GM21619 (cell line): ENCODE results near the gene CAPS.

Source experiments
- ATAC-seq: cut with Tn5 transposase; IDR thresholded peaks from one replicate; pipeline ENCODE4 v1.9.1; 2021; ENCODE audit not compliant: unreplicated experiment

Gene CAPS

DNA sequence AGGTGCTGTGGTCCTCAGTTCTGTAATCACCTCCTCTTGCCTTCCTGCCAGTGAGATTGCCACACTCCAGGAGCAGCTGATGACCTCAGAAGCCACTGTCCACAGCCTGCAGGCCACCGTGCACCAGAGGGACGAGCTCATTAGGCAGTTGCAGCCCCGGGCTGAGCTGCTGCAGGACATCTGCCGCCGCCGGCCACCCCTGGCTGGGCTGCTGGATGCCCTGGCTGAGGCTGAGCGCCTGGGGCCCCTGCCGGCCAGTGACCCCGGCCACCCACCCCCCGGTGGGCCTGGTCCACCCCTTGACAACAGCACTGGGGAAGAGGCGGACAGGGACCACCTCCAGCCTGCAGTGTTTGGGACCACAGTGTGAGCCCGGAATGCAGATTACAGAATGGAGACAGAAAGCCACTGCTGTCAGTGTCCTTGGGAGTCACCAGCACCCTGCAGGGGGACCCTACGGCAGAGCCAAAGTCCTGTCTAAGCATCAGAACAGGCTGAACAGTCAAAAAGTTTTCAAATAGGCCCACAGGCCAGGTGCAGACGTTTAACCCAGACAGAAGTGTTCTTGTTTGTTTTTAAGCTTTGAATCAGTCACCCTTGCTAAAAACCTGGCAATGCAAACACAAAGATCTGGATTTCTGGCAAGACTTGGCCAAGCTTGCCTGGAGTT, 5.1 kb upstream of the CAPS start:
- ATAC-seq = no peak

DNA sequence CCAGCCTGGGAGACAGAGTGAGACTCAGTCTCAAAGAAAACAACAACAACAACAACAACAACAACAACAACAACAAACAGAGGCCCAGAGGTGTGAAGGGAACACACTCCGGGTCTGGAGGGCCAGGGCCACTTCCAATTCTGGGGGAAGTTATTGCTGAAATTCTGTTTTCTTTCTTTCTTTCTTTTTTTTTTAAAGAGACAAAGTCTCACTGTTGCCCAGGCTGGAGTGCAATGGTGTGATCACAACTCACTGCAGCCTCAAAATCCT, 3.5 kb upstream of the CAPS start:
- no peak for ATAC-seq

DNA sequence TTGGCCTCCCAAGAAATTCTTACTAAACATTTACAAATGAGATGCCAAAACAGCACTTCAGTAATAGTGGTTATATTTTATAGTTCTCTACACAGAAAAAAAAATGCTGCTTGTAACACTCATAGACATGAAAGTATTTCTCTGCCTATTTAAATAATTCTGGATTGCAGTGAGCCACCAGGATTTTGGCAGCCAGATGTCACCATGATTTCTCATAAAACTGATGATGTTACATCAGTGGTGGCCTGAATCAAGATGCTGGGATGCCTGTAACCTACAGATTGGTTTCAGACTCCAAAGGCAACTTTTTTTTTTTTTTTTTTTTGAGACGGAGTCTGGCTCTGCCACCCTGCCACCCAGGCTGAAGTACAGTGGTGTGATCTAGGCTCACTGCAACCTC, 2.7 kb upstream of the CAPS start:
- no peak for ATAC-seq

DNA sequence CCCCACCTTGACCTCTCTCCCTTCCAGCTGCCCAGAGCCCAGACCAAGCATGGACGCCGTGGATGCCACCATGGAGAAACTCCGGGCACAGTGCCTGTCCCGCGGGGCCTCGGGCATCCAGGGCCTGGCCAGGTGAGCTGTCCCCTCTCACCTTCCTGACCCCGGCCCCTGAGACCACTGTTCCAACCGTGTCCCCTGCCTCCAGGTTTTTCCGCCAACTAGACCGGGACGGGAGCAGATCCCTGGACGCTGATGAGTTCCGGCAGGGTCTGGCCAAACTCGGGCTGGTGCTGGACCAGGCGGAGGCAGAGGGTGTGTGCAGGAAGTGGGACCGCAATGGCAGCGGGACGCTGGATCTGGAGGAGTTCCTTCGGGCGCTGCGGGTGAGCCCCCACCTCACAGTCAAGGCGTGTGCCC, 312 bp downstream of the CAPS start:
- no peak for ATAC-seq

DNA sequence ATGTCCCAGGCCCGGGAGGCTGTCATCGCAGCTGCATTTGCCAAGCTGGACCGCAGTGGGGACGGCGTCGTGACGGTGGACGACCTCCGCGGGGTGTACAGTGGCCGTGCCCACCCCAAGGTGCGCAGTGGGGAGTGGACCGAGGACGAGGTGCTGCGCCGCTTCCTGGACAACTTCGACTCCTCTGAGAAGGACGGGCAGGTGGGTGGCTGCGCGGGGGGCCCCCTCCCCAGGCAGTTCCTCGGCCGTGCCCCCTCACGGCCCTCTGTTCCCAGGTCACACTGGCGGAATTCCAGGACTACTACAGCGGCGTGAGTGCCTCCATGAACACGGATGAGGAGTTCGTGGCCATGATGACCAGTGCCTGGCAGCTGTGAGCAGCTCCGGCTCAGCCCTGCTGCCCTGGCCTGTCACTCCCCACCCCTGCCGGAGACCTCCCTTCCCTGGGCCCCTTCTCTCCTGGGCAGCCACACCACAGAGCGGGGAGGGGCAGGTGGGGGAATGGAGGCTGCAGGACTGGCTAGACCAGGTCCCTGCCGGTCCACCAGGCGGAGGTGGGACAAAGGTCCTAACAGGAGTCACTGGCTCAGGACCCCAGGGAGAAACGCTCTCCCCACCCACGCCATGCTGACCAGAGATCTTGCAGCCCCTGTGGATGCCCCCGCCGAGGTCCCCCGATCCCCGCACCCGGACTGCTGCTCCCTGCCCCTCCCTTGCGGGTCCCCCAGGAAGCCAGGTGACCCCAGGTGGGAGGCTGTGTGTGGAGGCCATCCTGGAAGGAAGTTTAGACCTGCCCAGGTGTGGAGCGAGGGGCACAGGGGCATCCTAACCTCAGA, 1.1 kb downstream of the CAPS start:
- ATAC-seq = no peak

DNA sequence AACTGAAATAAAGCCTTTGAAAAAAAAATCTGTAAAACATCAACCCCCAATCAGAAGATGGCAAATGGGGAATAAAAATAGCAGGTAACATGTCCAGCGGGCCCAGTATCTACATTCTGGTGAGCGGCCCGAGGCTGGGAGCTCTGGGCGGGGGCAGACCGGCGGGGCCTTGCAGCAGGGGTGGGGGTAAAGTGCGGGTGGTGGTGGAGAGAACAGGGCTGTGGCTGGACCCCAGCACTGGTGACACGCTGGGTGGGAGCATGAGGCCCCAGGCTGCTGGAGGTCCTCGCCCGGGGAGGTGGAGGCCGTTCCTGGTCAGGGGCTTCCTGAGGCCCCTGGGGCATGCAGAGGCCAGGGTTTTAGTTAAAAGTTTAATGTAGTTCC, 1.7 kb downstream of the CAPS start:
- ATAC-seq = no peak

DNA sequence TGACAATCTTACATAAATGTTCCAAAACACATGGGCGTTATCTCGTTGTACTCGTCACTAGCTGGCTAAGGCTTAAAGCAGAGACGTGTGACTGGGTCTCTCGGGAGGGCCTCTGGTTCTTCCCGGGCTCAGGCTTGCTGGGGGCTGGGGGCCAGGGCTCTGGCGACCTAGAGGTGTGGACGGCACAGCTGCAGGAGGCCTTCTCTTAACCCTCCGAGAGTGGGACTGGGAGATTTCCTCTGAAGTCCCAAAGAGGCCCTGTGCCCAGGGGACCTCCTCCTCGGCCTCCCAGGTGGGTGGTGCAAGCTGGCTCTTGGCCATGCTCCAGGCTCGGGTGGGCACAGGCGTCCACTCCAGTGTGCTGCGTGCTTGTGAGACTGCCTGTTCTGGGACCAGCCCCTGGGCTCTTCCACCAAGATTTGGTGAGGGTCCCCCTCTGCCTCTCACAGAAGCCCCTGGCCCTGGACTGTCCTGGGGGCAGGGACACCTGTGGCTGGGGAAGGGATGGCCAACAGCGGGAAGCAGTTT, 2.2 kb downstream of the CAPS start:
- no peak for ATAC-seq

DNA sequence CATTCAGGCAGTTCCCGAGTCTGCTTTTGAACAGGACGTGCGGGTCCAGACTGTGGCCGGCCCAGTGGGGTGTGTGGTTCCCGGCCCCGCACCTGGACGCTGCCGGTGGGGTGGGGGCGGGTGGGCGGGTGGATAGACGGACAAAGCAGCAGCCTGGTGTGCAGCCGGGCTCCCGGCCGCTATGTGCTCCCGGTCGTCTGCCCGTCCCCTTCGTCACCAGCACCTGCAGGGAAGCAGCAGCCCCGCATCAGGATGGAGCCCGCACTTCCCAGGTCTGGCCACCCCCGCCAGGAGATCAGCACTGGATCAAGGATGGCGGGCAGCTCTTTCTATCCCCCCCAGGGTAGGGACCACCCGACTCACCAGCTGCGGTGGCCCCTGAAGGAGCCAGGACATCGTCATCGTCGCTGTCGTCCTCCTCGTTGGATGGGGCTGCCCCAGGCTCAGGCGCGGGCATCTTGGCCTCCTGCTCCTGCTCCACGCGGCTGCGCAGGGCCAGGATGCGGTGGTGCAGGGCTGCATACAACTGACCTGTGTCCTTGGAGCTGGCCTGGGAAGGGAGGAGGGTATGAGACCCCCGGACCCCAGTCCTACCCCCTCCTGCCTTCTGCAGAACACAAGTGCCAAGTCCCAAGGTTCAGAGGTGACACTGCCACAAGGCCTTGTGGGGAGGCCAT, 3.5 kb downstream of the CAPS start:
- no peak for ATAC-seq

DNA sequence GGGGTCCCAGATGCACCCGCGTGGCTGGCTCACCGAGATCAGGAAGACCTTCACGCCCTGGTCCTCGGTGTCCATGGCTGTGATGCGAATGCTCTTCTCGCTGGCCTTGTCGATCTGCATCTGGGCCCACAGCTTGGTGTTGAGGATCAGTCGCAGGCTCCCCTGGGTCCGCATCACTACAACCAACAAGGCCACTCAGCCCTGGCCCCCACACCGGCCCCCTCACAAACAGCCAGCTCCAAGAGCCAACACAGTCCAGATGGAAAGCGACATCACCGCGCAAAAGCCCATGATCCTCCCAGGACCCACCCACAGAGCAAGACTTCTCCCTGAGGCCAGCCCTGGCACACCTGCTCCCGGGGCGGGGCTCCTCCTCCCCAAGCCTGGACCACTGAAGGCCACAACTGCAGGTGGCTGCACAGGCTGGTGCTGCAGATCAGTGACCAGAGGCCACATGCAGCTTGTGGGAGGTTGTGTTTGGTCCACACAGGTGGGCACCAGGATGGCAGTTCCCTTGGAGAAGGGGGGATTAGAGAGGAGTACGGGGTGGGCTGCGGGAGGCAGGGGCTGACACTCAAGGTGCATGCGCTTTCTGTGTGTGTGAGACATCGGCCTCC, 4.5 kb downstream of the CAPS start:
- ATAC-seq = no peak

DNA sequence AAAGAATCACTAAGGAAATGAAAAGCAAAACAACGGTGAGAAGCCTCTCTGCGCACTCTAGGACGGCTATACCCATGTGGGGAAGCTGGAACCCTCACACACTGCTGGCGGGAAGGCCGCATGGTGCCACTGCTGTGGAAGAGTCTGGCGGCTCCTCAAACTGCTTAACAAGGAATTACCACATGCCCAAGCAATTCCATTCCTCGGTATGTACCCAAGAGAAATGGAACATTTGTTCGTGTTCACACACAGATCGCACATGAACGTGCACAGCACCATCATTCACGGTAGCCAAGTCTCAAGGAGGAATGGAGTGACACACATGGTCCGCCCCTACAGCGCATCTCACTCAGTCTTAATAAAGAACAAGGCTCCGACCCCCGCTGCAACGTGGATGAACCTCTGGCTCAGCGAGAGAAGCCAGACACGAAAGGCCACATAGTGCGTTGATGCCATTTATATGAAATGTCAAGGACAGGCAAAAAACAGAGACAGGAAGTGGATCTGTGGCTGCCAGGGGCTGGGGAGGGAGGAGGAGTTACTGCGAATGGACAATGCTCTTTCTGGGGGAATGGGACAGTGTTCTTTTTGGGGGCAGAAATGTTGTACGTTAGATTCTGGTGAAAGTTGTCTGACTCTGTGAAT, 7.6 kb downstream of the CAPS start:
- no peak for ATAC-seq

DNA sequence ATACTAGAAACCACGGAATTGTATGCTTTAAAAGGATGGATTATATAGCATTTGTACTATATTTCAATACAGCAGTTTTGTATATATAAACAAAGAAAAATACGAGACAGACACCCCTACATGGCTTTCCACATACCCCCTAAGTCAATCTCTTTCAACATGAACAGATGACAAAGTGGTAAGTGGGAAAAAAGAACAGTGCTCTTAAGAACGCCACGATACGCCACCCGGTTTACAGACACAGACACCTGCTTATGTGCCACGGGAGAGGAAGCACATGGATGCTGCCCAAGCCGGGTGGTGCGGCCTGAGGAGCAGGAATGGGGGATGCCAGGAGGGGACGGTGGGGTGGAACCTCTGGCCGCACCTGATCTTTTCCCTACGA, 8.1 kb downstream of the CAPS start:
- ATAC-seq = no peak

DNA sequence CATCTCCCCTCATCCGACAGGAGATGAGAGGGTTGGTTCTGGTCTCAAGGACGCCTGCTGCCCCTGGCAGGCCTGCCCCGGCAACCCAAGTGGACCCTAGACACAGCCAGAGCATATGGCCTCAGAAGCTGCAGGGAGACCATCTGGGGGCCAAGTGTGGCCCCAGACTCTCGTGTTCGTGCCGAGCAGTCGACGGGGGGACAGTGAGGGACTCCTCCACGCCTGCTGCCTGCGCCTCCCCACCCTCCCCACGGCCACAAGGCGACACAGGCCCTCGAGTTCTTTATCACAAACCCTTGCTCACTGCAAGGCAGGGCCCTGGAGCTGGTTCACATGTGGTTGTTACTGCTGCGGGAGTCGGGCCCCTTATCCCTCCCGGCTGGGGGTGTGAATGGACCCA, 9.3 kb downstream of the CAPS start:
- ATAC-seq = no peak

DNA sequence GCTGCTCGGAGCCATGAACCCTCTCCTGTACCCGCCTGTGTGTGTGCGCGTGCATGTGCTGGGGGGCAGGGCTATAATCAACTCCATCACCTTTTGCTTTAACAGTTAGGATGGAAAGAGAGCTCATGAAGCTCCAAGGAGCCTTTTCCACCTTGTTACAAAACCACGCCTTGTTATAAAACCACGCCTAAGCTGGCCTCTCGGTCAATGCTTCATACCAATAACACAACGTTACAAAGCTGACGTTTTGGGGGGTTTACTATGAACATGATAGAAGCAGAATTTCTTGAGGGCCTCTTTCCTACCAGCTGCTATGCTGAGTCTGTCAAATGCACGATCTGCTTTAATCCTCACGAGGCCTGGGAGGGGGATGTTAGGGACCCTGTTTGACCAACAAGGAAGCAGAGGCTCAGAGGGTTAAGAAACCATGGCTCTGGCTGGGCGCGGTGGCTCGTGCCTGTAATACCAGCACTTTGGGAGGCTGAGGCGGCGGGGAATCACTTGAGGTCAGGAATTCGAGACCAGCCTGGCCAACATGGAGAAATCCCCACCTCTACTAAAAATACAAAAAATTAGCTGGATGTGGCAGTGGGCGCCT, 11.9 kb downstream of the CAPS start:
- no peak for ATAC-seq

DNA sequence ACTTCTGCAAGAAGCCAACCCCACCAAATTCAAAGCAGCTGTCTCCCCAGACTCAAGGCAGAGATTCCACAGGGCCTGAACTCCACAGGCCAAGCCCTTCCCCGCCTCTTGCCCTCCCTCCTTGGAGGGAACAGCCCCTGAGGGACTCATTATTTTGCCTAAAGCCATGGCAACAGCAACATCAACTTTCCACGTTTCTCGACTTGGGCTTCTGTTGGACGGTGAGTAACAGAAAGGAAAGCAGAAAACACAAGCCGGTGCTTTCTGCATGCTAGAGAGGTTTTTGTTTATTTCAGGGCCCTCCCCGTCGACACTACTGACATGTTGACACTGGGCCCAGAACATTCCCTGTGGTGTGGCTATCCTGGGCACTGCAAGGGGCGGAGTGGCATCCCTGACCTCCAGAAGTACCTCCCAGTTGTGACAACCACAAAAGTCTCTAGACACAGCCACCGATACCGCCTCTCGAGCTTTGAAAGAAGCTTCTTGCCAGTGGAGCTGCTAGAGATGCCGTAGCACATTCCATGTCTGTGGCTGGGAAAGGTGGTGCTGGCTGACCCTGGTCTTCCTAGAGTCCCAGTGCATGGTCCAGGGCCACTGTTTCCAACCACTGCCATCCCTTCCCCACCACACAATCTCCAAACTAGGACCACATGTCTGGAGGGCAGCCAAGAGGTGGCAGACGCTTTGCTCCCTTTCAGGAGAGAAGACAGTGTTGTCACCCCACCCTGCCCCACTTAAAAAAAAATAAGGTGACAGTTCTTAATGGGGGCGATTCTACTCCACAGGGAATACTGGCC, 12.8 kb downstream of the CAPS start:
- no peak for ATAC-seq

DNA sequence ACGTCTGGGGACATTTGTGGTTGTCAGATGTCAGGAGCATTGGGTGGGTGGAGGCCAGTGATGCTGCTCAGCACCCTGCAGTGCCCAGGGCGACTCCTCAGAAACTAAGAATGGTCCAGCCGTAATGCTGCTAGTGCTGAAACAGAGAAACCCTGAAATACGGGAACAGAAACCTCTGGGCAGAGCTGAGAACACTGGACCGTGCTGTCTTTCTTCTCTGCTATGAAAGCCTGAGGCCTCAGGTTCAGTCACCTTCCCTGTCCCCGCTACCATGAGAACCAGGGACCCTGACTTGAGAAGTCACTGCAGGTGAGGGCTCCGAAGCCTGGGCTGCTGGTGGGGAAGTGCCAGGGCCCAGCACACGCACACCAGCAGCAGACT, 13.4 kb downstream of the CAPS start:
- ATAC-seq = no peak

DNA sequence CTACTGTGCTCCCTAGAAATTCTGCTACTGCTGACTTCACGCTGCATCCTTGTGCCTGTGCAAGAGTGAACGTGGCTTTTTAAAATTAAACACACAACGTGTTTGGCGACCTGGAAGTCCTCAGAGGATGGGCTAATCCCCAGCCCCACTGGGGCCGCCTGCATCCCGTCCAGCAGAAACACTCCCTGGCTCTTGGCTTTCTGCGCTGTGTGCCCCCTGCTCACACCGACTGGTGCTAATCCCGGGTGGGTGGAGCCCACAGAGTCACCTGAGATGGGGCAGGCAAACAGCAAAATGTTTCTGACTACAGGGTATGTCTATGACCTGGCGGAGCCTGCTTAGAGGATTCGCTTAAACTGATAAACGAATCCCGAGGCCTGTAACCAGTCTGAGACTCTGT, 15.1 kb downstream of the CAPS start:
- no peak for ATAC-seq

DNA sequence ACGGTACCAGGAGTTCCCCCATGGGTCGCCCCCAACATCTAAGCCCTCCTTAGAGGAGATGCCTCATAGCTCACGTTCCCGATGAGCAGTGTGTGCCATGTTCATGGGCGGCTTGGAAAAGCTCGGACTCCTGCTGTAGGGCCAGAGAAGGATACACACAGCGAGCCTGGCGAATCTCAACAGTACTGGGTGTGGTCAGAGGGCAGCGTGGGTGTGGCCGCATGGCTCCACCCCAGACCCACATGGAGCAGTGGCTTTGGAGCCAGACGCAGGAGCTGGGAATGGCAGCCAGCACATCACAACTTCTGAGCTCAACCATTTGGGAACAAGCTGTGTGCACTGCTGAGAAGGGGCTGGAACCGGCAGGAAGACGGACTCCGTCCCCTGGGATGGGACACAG, 15.6 kb downstream of the CAPS start:
- ATAC-seq = no peak

DNA sequence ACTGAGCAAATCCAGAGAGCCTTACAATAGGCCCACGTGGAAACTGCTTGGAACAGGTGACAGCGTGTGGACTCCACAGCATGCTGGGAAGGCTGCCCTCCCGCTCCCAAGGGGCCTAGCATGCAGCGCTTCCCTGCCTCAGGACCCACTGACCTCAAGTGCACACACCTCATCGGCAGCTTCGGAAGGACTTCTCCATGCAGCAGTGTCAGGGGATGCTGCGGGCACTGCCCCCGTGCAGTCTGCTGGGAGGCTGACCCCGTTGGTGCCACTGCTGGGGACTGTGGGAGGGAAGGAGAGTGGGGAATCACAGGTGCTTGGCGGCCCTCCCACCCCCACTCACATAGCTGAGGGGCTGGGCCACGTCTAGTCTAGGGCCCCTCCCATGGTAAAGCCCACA, 17.2 kb downstream of the CAPS start:
- ATAC-seq = no peak

DNA sequence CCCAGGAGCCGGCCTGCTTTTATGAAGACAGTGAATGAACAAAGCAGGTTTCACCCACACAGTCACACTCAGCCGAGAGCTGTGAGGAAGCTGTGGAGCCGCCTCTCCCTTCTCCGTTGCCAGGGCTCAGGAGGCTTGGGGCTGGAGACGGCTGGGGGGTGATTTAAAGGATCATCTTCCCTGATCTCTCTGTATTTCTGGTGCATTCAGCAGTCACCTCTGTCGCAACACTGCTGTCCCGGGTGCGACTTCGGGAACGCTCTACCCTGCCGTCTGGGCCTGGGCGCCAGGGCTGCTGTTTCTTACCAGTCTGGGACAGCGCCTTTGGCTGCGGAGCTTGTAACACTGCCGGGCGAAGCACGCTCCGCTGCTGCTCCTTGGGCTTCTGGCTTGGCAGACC, 18.1 kb downstream of the CAPS start:
- ATAC-seq = no peak

DNA sequence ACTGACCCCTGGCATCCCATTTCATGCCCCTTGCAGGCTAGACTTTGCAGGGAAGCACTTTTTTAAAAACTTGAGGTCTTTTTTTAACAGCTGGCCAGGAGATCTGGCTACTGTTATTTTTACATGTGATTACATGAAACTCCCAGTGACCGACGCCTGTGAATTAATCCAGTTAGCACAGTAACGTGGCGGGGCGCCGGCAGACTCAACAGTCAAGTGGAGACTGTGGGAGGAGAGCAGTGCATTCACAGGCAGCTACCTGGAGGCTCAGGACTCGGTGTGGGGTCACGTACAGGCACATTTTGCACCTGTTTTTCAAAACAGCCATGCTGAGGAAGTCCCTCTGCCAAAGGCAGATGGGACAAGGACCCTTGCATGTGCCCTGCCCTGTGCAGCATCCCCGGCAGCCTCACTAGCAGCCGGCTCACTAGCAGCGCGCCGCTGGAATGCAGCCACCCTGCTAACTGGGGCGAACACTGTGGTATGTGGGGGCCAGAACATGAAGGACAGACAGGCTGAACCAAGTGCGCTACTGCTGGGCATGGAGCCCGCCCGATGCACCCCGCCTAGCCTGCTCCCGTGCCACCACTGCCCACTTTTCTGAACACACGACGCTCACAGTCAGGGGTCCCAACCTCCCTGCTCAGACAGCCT, 18.7 kb downstream of the CAPS start:
- no peak for ATAC-seq
